Pancreas (tissue), 10 donors: ENCODE data around the gene PPAN. TPM values are rescaled to one million over a fixed set of nuclear protein-coding genes. Genes with fewer than 3 reads are reported as not detected.
A peak's percentile ranks its signal among the peaks of the same experiment; 100 is the strongest.

Experiments
- ATAC-seq, 4 donors: fragments of 200-7000 bp; cut with Tn5 transposase; one replicate each; pipeline versions ENCODE4 v1.8.0 to v1.9.1; 2020; ENCODE audit warnings: mild to moderate bottlenecking in 4 of 4, moderate library complexity in 4 of 4
- DNase-seq, 6 donors: peaks; one replicate each; pipeline ENCODE4 v3.0.0-alpha.2; 2020
- FAIRE-seq: peaks from 2 replicates; lab custom pipeline; 2012; peaks lifted over from hg19 to GRCh38; lab: Jason Lieb, UNC
- H3K27ac ChIP-seq, 4 donors: fragments of 200-600 bp; sonication (generic); 1 replicate in 3 of 4; 2 replicates in 1 of 4; pipeline versions ENCODE4 v1.5.0 to v1.8.0; 2020
- H3K27me3 ChIP-seq, 4 donors: fragments of 200-600 bp; one replicate each; pipeline ENCODE4 v1.8.0; 2021
- H3K36me3 ChIP-seq, 3 donors: fragments of 200-600 bp; sonication (generic) in 1 of 3; one replicate each; pipeline versions ENCODE4 v1.5.0 to v1.8.0; 2020 to 2021
- H3K4me1 ChIP-seq, 3 donors: fragments of 200-600 bp; one replicate each; pipeline ENCODE4 v1.8.0; 2021
- H3K4me3 ChIP-seq, 4 donors: fragments of 200-600 bp; sonication (generic) in 2 of 4; one replicate each; pipeline versions ENCODE4 v1.5.0 to v1.8.0; 2020 to 2021
- H3K9me3 ChIP-seq, 4 donors: fragments of 200-600 bp; one replicate each; pipeline ENCODE4 v1.8.0; 2021
- WGBS, 2 donors: extraction: QIAGEN DNeasy Blood & Tissue Kit; methylation state at CpG; one replicate each; pipeline ENCODE4 v1.1.7; 2013; 5-methylcytosine and 5-hydroxymethylcytosine counted together
- intact Hi-C, 3 donors: fragments of 100-400 bp; cut with DNase I; formaldehyde crosslinking; loops; one replicate each; pipeline versions ENCODE4 v1.11.1 to v1.14.2; 2022
- polyA plus RNA-seq, 2 donors: library from polyadenylated mRNA; stranded (reverse); fragments of 200-250 nt; gene quantifications; one replicate each; pipeline ENCODE4 v1.2.3, GENCODE V29; 2013
- total RNA-seq, 6 donors: library from RNA; stranded (reverse); fragmentation: NEBNext Ultra II Directional in 4 of 6; extraction: Animal tissue kit (Norgen Biotek cat#: 25700) in 4 of 6; gene quantifications; one replicate each; pipeline versions ENCODE4 v1.2.1 to v1.2.4, GENCODE V29; 2021 to 2023
- TF ChIP-seq, protein P1 (sequence below), 4 donors: fragments of 200-600 bp; sonication (generic) in 3 of 4; IDR thresholded peaks; one replicate each; pipeline versions ENCODE4 v1.5.0 to v1.8.0; 2021; ENCODE audit warnings: antibody characterized with exemption in 4 of 4
- donor health status: healthy with polysubstance abuse.
- donor health status: DM: no; HTN: no; CAD: no; lungs with moderate emphysema.
- donor health status: DM: no; HTN: no; CAD: no.
- donor health status: control.
- donor health status: control.
- donor health status: Bipolar disorder and iron deficiency.
- donor health status: DM: yes; HTN: yes; CAD: no.
- donor health status: DM: no; HTN: no; CAD: no.
- donor health status: DM: no; HTN: no; CAD: no.
- donor health status: DM: yes; HTN: yes; CAD: no.

The PPAN gene
- total and polyA plus RNA-seq, 8 donors, result 9.3 to 67.9 (median 19.4) TPM

- Histone ChIP-seq H3K27ac (no peak overlapping the region), H3K27me3 (no peaks in the 10 kb centered on the region), H3K36me3 (no peaks in the 10 kb centered on the region), H3K4me3 (no peak overlapping the region), H3K4me1 (peaks cover 0 to 5% (median 0%) of the 10 kb centered on the region in 3 donors), H3K9me3 (no peaks in the 10 kb centered on the region)
- peak in 2 of 6 donors; percentile 46 to 48 for DNase-seq
- no peak for ATAC-seq
- FAIRE-seq, result no peak
- TF ChIP-seq, protein P1, sequence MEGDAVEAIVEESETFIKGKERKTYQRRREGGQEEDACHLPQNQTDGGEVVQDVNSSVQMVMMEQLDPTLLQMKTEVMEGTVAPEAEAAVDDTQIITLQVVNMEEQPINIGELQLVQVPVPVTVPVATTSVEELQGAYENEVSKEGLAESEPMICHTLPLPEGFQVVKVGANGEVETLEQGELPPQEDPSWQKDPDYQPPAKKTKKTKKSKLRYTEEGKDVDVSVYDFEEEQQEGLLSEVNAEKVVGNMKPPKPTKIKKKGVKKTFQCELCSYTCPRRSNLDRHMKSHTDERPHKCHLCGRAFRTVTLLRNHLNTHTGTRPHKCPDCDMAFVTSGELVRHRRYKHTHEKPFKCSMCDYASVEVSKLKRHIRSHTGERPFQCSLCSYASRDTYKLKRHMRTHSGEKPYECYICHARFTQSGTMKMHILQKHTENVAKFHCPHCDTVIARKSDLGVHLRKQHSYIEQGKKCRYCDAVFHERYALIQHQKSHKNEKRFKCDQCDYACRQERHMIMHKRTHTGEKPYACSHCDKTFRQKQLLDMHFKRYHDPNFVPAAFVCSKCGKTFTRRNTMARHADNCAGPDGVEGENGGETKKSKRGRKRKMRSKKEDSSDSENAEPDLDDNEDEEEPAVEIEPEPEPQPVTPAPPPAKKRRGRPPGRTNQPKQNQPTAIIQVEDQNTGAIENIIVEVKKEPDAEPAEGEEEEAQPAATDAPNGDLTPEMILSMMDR (IDR thresholded peaks at IDR 0.05), result no peak
- intact Hi-C loops, result no loop called here
- WGBS, 2 donors, result 64 to 69% methylated on average over 13 of the region's 13 CpGs
Measured at GRCh38 chr19:10091895-10092641, 14.1 kb upstream of the PPAN start.

GRCh38 chr19:10092648-10093294, 13.4 kb upstream of the PPAN start:
- FAIRE-seq, result no peak
- intact Hi-C loops, result no loop called here
- TF ChIP-seq, protein P1 (IDR thresholded peaks at IDR 0.05), result no peak
- no peaks in the 10 kb centered on the region for H3K9me3 ChIP-seq
- peaks cover 0 to 5% (median 0%) of the 10 kb centered on the region in 3 donors for H3K4me1 ChIP-seq
- no peaks in the 10 kb centered on the region for H3K27me3 ChIP-seq
- 94 to 95% methylated on average over 9 of the region's 9 CpGs for WGBS, 2 donors
- H3K27ac ChIP-seq, result no peak overlapping the region
- H3K4me3 ChIP-seq, result no peak overlapping the region
- H3K36me3 ChIP-seq, result no peaks in the 10 kb centered on the region
- no peak for ATAC-seq
- DNase-seq, result no peak

DNA sequence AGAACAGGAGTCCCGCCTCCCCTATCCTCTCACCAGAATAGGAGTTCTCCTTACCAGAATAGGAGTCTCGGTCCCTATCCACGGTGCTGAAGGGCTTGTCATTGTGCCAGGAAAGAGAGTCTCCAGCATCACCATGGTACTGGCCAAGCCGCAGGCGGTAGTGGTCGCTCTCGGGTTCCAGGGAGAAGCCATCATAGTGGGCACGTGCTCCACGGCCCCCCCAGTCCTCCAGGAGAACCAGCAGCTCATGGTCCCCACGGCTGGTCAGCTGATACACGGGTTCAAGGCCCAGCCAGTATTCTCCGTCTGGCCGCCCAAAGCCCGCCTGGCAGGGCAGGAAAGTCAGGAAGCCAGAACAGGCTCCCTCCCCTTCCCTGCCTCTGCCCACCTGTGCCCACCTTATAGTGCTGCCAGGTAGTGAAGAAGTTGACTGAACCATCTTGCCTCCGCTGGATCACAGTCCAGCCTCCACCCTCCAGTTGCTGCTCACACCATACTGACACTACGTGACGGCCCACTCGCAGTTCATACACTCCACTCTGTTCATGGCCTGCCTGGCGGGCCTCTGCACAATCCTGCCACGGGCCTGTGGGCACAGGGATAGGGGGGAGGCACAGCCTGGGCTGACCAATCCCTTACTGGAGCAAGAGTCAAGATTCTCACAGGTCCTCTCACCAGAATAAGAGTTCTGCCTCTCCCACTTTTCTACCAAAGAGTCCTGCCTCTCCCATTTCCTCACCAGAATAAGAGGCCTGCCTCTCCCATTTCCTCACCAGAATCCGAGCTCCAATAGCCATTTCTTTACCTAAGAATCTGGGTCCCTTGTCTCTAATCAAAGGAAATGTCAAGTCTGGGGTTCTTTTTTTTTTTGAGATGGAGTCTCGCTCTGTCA, 12.6 kb upstream of the PPAN start:
- H3K4me1 ChIP-seq, result peaks cover 0 to 5% (median 0%) of the 10 kb centered on the region in 3 donors
- no peaks in the 10 kb centered on the region for H3K9me3 ChIP-seq
- no peaks in the 10 kb centered on the region for H3K27me3 ChIP-seq
- no peaks in the 10 kb centered on the region for H3K36me3 ChIP-seq
- intact Hi-C loops, result no loop called here
- peak in 2 of 6 donors; percentile 53 to 63 for DNase-seq
- H3K27ac ChIP-seq, result no peak overlapping the region
- 88 to 92% methylated on average over 22 of the region's 22 CpGs for WGBS, 2 donors
- ATAC-seq, result no peak
- TF ChIP-seq, protein P1 (IDR thresholded peaks at IDR 0.05), result no peak
- H3K4me3 ChIP-seq, result no peak overlapping the region
- no peak for FAIRE-seq

DNA sequence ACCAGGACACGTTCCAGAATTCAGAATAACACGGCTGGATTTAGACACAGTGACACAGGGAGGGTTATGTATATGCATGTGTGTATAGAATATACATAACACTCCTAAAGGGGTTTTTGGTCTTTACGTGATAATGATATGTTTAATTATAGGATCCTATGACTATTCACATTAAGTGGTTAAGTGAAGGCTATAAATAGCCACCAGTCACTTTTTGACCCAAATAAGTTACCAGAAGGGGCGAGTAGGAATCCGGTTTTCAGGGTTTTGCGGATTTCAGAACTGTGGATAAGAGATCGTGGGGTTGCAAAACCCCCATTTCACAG, 10.6 kb upstream of the PPAN start:
- Histone ChIP-seq H3K36me3 (no peaks in the 10 kb centered on the region), H3K27me3 (no peaks in the 10 kb centered on the region), H3K4me1 (peaks cover 0 to 5% (median 0%) of the 10 kb centered on the region in 3 donors), H3K4me3 (peak overlapping the region in 1 of 4 donors; percentile 56), H3K9me3 (no peaks in the 10 kb centered on the region), H3K27ac (peak overlapping the region; percentile 37 to 73 (median 70))
- ATAC-seq, result no peak
- FAIRE-seq, result no peak
- DNase-seq, result no peak
- 33 to 36% methylated on average over 7 of the region's 7 CpGs for WGBS, 2 donors
- TF ChIP-seq, protein P1 (IDR thresholded peaks at IDR 0.05), result no peak
- intact Hi-C loops, result no loop called here
